Measurements from ENCODE around the gene ANO4.

The ANO4 gene

GRCh38 chr12:100800723-100801122, 6.1 kb downstream of the ANO4 start:
- H3K27ac ChIP-seq (ENCODE audit: low read depth in 2 of 2, low read length in 2 of 2) = no peak overlapping the region
- H3K27me3 ChIP-seq (ENCODE audit: control insufficient read depth in 2 of 2, insufficient read depth in 2 of 2, low read length in 2 of 2) = no peaks in the 10 kb centered on the region
- H3K9ac ChIP-seq (ENCODE audit: low read depth in 1 of 2, low read length in 2 of 2) = no peak overlapping the region
- no peaks in the 10 kb centered on the region for H3K9me3 ChIP-seq (ENCODE audit: control insufficient read depth in 2 of 2, low read length in 2 of 2)
- no peak overlapping the region for H3K4me3 ChIP-seq (ENCODE audit: low read length in 2 of 2)
- H3K36me3 ChIP-seq (ENCODE audit: control insufficient read depth in 2 of 2, insufficient read depth in 2 of 2, low read length in 2 of 2) = no peaks in the 10 kb centered on the region
- no peaks in the 10 kb centered on the region for H3K4me1 ChIP-seq (ENCODE audit: control insufficient read depth in 2 of 2, insufficient read depth in 2 of 2, low read length in 2 of 2)

- no peak overlapping the region for H3K9ac ChIP-seq (ENCODE audit: low read depth in 1 of 2, low read length in 2 of 2)
- H3K27me3 ChIP-seq (ENCODE audit: control insufficient read depth in 2 of 2, insufficient read depth in 2 of 2, low read length in 2 of 2) = no peaks in the 10 kb centered on the region
- H3K27ac ChIP-seq (ENCODE audit: low read depth in 2 of 2, low read length in 2 of 2) = no peak overlapping the region
- no peaks in the 10 kb centered on the region for H3K36me3 ChIP-seq (ENCODE audit: control insufficient read depth in 2 of 2, insufficient read depth in 2 of 2, low read length in 2 of 2)
- no peak overlapping the region for H3K4me3 ChIP-seq (ENCODE audit: low read length in 2 of 2)
- H3K9me3 ChIP-seq (ENCODE audit: control insufficient read depth in 2 of 2, low read length in 2 of 2) = no peaks in the 10 kb centered on the region
- H3K4me1 ChIP-seq (ENCODE audit: control insufficient read depth in 2 of 2, insufficient read depth in 2 of 2, low read length in 2 of 2) = no peaks in the 10 kb centered on the region
These were observed 6.7 kb downstream of the ANO4 start for GRCh38 chr12:100801320-100801719.

- H3K27me3 ChIP-seq (ENCODE audit: control insufficient read depth in 2 of 2, insufficient read depth in 2 of 2, low read length in 2 of 2) = no peaks in the 10 kb centered on the region
These were observed 14.2 kb downstream of the ANO4 start for GRCh38 chr12:100808777-100809176.

GRCh38 chr12:100820314-100820713, 25.7 kb downstream of the ANO4 start:
- Histone ChIP-seq H3K4me1 (ENCODE audit: control insufficient read depth in 2 of 2, insufficient read depth in 2 of 2, low read length in 2 of 2) (no peaks in the 10 kb centered on the region), H3K9me3 (ENCODE audit: control insufficient read depth in 2 of 2, low read length in 2 of 2) (no peaks in the 10 kb centered on the region), H3K36me3 (ENCODE audit: control insufficient read depth in 2 of 2, insufficient read depth in 2 of 2, low read length in 2 of 2) (no peaks in the 10 kb centered on the region), H3K4me3 (ENCODE audit: low read length in 2 of 2) (no peak overlapping the region), H3K9ac (ENCODE audit: low read depth in 1 of 2, low read length in 2 of 2) (no peak overlapping the region), H3K27ac (ENCODE audit: low read depth in 2 of 2, low read length in 2 of 2) (no peak overlapping the region), H3K27me3 (ENCODE audit: control insufficient read depth in 2 of 2, insufficient read depth in 2 of 2, low read length in 2 of 2) (no peaks in the 10 kb centered on the region)

More at GRCh38 chr12:100808777-100809176, 14.2 kb downstream of the ANO4 start:
- no peaks in the 10 kb centered on the region for H3K36me3 ChIP-seq (ENCODE audit: control insufficient read depth in 2 of 2, insufficient read depth in 2 of 2, low read length in 2 of 2)
- H3K4me1 ChIP-seq (ENCODE audit: control insufficient read depth in 2 of 2, insufficient read depth in 2 of 2, low read length in 2 of 2) = no peaks in the 10 kb centered on the region
- no peak overlapping the region for H3K27ac ChIP-seq (ENCODE audit: low read depth in 2 of 2, low read length in 2 of 2)
- H3K4me3 ChIP-seq (ENCODE audit: low read length in 2 of 2) = no peak overlapping the region
- no peaks in the 10 kb centered on the region for H3K9me3 ChIP-seq (ENCODE audit: control insufficient read depth in 2 of 2, low read length in 2 of 2)
- no peak overlapping the region for H3K9ac ChIP-seq (ENCODE audit: low read depth in 1 of 2, low read length in 2 of 2)

GRCh38 chr12:100823963-100824362, 29.4 kb downstream of the ANO4 start:
- H3K4me3 ChIP-seq (ENCODE audit: low read length in 2 of 2) = no peak overlapping the region
- H3K27ac ChIP-seq (ENCODE audit: low read depth in 2 of 2, low read length in 2 of 2) = no peak overlapping the region
- H3K27me3 ChIP-seq (ENCODE audit: control insufficient read depth in 2 of 2, insufficient read depth in 2 of 2, low read length in 2 of 2) = no peaks in the 10 kb centered on the region
- no peak overlapping the region for H3K9ac ChIP-seq (ENCODE audit: low read depth in 1 of 2, low read length in 2 of 2)
- no peaks in the 10 kb centered on the region for H3K4me1 ChIP-seq (ENCODE audit: control insufficient read depth in 2 of 2, insufficient read depth in 2 of 2, low read length in 2 of 2)
- H3K36me3 ChIP-seq (ENCODE audit: control insufficient read depth in 2 of 2, insufficient read depth in 2 of 2, low read length in 2 of 2) = no peaks in the 10 kb centered on the region
- no peaks in the 10 kb centered on the region for H3K9me3 ChIP-seq (ENCODE audit: control insufficient read depth in 2 of 2, low read length in 2 of 2)

GRCh38 chr12:100824476-100824875, 29.9 kb downstream of the ANO4 start:
- Histone ChIP-seq H3K27me3 (ENCODE audit: control insufficient read depth in 2 of 2, insufficient read depth in 2 of 2, low read length in 2 of 2) (no peaks in the 10 kb centered on the region), H3K27ac (ENCODE audit: low read depth in 2 of 2, low read length in 2 of 2) (no peak overlapping the region), H3K4me1 (ENCODE audit: control insufficient read depth in 2 of 2, insufficient read depth in 2 of 2, low read length in 2 of 2) (no peaks in the 10 kb centered on the region), H3K36me3 (ENCODE audit: control insufficient read depth in 2 of 2, insufficient read depth in 2 of 2, low read length in 2 of 2) (no peaks in the 10 kb centered on the region), H3K9ac (ENCODE audit: low read depth in 1 of 2, low read length in 2 of 2) (no peak overlapping the region), H3K9me3 (ENCODE audit: control insufficient read depth in 2 of 2, low read length in 2 of 2) (no peaks in the 10 kb centered on the region), H3K4me3 (ENCODE audit: low read length in 2 of 2) (no peak overlapping the region)

- Histone ChIP-seq H3K9me3 (ENCODE audit: control insufficient read depth in 2 of 2, low read length in 2 of 2) (no peaks in the 10 kb centered on the region), H3K27ac (ENCODE audit: low read depth in 2 of 2, low read length in 2 of 2) (no peak overlapping the region), H3K4me1 (ENCODE audit: control insufficient read depth in 2 of 2, insufficient read depth in 2 of 2, low read length in 2 of 2) (no peaks in the 10 kb centered on the region), H3K4me3 (ENCODE audit: low read length in 2 of 2) (no peak overlapping the region), H3K9ac (ENCODE audit: low read depth in 1 of 2, low read length in 2 of 2) (no peak overlapping the region), H3K27me3 (ENCODE audit: control insufficient read depth in 2 of 2, insufficient read depth in 2 of 2, low read length in 2 of 2) (no peaks in the 10 kb centered on the region), H3K36me3 (ENCODE audit: control insufficient read depth in 2 of 2, insufficient read depth in 2 of 2, low read length in 2 of 2) (no peaks in the 10 kb centered on the region)
These were observed 31.7 kb downstream of the ANO4 start for GRCh38 chr12:100826323-100826722.

GRCh38 chr12:100827901-100828520, 33.4 kb downstream of the ANO4 start:
- Histone ChIP-seq H3K9ac (ENCODE audit: low read depth in 1 of 2, low read length in 2 of 2) (no peak overlapping the region), H3K27me3 (ENCODE audit: control insufficient read depth in 2 of 2, insufficient read depth in 2 of 2, low read length in 2 of 2) (no peaks in the 10 kb centered on the region), H3K9me3 (ENCODE audit: control insufficient read depth in 2 of 2, low read length in 2 of 2) (no peaks in the 10 kb centered on the region), H3K36me3 (ENCODE audit: control insufficient read depth in 2 of 2, insufficient read depth in 2 of 2, low read length in 2 of 2) (no peaks in the 10 kb centered on the region), H3K27ac (ENCODE audit: low read depth in 2 of 2, low read length in 2 of 2) (no peak overlapping the region), H3K4me3 (ENCODE audit: low read length in 2 of 2) (no peak overlapping the region), H3K4me1 (ENCODE audit: control insufficient read depth in 2 of 2, insufficient read depth in 2 of 2, low read length in 2 of 2) (no peaks in the 10 kb centered on the region)

- Histone ChIP-seq H3K4me3 (ENCODE audit: low read length in 2 of 2) (no peak overlapping the region), H3K9ac (ENCODE audit: low read depth in 1 of 2, low read length in 2 of 2) (no peak overlapping the region), H3K36me3 (ENCODE audit: control insufficient read depth in 2 of 2, insufficient read depth in 2 of 2, low read length in 2 of 2) (no peaks in the 10 kb centered on the region), H3K9me3 (ENCODE audit: control insufficient read depth in 2 of 2, low read length in 2 of 2) (no peaks in the 10 kb centered on the region), H3K27ac (ENCODE audit: low read depth in 2 of 2, low read length in 2 of 2) (no peak overlapping the region), H3K27me3 (ENCODE audit: control insufficient read depth in 2 of 2, insufficient read depth in 2 of 2, low read length in 2 of 2) (no peaks in the 10 kb centered on the region), H3K4me1 (ENCODE audit: control insufficient read depth in 2 of 2, insufficient read depth in 2 of 2, low read length in 2 of 2) (no peaks in the 10 kb centered on the region)
These were observed 35.6 kb downstream of the ANO4 start for GRCh38 chr12:100830003-100830795.

- H3K9ac ChIP-seq (ENCODE audit: low read depth in 1 of 2, low read length in 2 of 2) = no peak overlapping the region
- H3K27me3 ChIP-seq (ENCODE audit: control insufficient read depth in 2 of 2, insufficient read depth in 2 of 2, low read length in 2 of 2) = no peaks in the 10 kb centered on the region
- no peak overlapping the region for H3K27ac ChIP-seq (ENCODE audit: low read depth in 2 of 2, low read length in 2 of 2)
- no peaks in the 10 kb centered on the region for H3K36me3 ChIP-seq (ENCODE audit: control insufficient read depth in 2 of 2, insufficient read depth in 2 of 2, low read length in 2 of 2)
- H3K4me3 ChIP-seq (ENCODE audit: low read length in 2 of 2) = no peak overlapping the region
- no peaks in the 10 kb centered on the region for H3K9me3 ChIP-seq (ENCODE audit: control insufficient read depth in 2 of 2, low read length in 2 of 2)
- no peaks in the 10 kb centered on the region for H3K4me1 ChIP-seq (ENCODE audit: control insufficient read depth in 2 of 2, insufficient read depth in 2 of 2, low read length in 2 of 2)
These were observed 38.7 kb downstream of the ANO4 start for GRCh38 chr12:100833282-100833681.

Data from mucosa of rectum (tissue), 2 donors.